Endothelial cell of umbilical vein (primary cell): ENCODE results near the gene GMPR2. TPM values are rescaled to one million over a fixed set of nuclear protein-coding genes. Genes with fewer than 3 reads are reported as not detected.

Source experiments
- BruUV-seq: library from RNA; stranded (reverse); fragments of 400-500 nt; replicated peaks from 2 replicates; lab custom pipeline; 2021; lab: Mats Ljungman, UMichigan
- CTCF ChIA-PET: fragments of 300-600, 350-600 bp; sonication (Branson Sonifier 250); formaldehyde crosslinking; loops from one replicate; lab custom pipeline; 2021; ENCODE audit warnings: antibody characterized with exemption, inconsistent platforms; lab: Charles Lee
- POLR2A ChIA-PET: fragments of 300-600, 350-600 bp; sonication (Branson Sonifier 250); formaldehyde crosslinking; loops from one replicate; lab custom pipeline; 2021; ENCODE audit warnings: antibody characterized with exemption, inconsistent platforms; lab: Charles Lee
- DNase-seq: peaks from one replicate; pipeline ENCODE4 v3.0.0-alpha.2; 2011; ENCODE audit warnings: low read depth, low spot score
- FAIRE-seq: peaks from 2 replicates; lab custom pipeline; 2011; peaks lifted over from hg19 to GRCh38; lab: Jason Lieb, UNC
- H2AFZ ChIP-seq: 2 replicates; pipeline ENCODE4 v1.6.0; 2012; ENCODE audit warnings: low read depth, low read length, control low read depth, inconsistent platforms
- H3K27ac ChIP-seq: 2 replicates; pipeline ENCODE4 v1.5.1; 2011; ENCODE audit warnings: low read depth, mild to moderate bottlenecking, control low read depth, low read length, moderate library complexity; ENCODE audit not compliant: insufficient read depth
- H3K27me3 ChIP-seq, 2 experiments: 2 replicates each; pipeline versions ENCODE4 v1.6.0 to v1.6.1; 2011; ENCODE audit warnings: low read length in 2 of 2, mixed read lengths in 1 of 2; ENCODE audit not compliant: control insufficient read depth in 2 of 2, insufficient read depth in 2 of 2
- H3K36me3 ChIP-seq, 2 experiments: 2 replicates in 1 of 2; 3 replicates in 1 of 2; pipeline ENCODE4 v1.5.1; 2011; ENCODE audit warnings: low read length in 2 of 2, mild to moderate bottlenecking in 1 of 2, moderate library complexity in 1 of 2; ENCODE audit not compliant: control insufficient read depth in 2 of 2, insufficient read depth in 2 of 2; ENCODE audit errors: extremely low read depth in 1 of 2
- H3K4me1 ChIP-seq: 3 replicates; pipeline ENCODE4 v1.5.1; 2011; ENCODE audit warnings: mild to moderate bottlenecking, low read length; ENCODE audit not compliant: control insufficient read depth, insufficient read depth; ENCODE audit errors: extremely low read depth
- H3K4me2 ChIP-seq: 2 replicates; pipeline ENCODE4 v1.6.1; 2011; ENCODE audit warnings: low read length, control low read depth, mixed read lengths; ENCODE audit not compliant: insufficient read depth
- H3K4me3 ChIP-seq, 3 experiments: fragments of 200-600 bp in 1 of 3; sonication (generic), shearing (Covaris generic) in 1 of 3; replicated peaks in 1 of 3; 2 replicates each; pipeline ENCODE4 v1.5.1; 2011 to 2016; ENCODE audit warnings: control low read depth in 3 of 3, low read length in 3 of 3, mild to moderate bottlenecking in 2 of 3, inconsistent platforms in 1 of 3, low read depth in 1 of 3, moderate library complexity in 1 of 3; ENCODE audit not compliant: insufficient read depth in 1 of 3
- H3K79me2 ChIP-seq: 2 replicates; pipeline ENCODE4 v1.6.0; 2012; ENCODE audit warnings: low read length, inconsistent platforms; ENCODE audit not compliant: control insufficient read depth, insufficient read depth
- H3K9ac ChIP-seq: replicated peaks from 2 replicates; pipeline ENCODE3; 2011; ENCODE audit warnings: low read length, control low read depth; ENCODE audit not compliant: insufficient read depth; ENCODE audit errors: extremely low read depth
- H3K9me1 ChIP-seq: replicated peaks from 3 replicates; pipeline ENCODE4 v1.6.0; 2011; ENCODE audit warnings: mild to moderate bottlenecking, low read length; ENCODE audit not compliant: control insufficient read depth, insufficient read depth; ENCODE audit errors: extremely low read depth
- H3K9me3 ChIP-seq: replicated peaks from 2 replicates; pipeline ENCODE4 v1.5.1; 2012; ENCODE audit warnings: low read length, inconsistent platforms; ENCODE audit not compliant: control insufficient read depth, insufficient read depth
- H4K20me1 ChIP-seq: replicated peaks from 2 replicates; pipeline ENCODE3; 2011; ENCODE audit warnings: mild to moderate bottlenecking, low read length; ENCODE audit not compliant: control insufficient read depth, insufficient read depth; ENCODE audit errors: extremely low read depth
- CTCF ChIP-seq, 2 donors: IDR thresholded peaks; 1 replicate in 1 of 2; 2 replicates in 1 of 2; pipeline ENCODE4 v1.5.1; 2011; ENCODE audit warnings: low read length in 2 of 2, mild to moderate bottlenecking in 2 of 2, moderate library complexity in 2 of 2, control low read depth in 1 of 2, inconsistent platforms in 1 of 2, low read depth in 1 of 2; ENCODE audit not compliant: insufficient read depth in 1 of 2; ENCODE audit errors: extremely low read depth in 1 of 2
- EZH2 ChIP-seq: IDR thresholded peaks from 2 replicates; pipeline ENCODE4 v1.6.1; 2012; ENCODE audit warnings: borderline replicate concordance, low read depth, mild to moderate bottlenecking, moderate library complexity, low read length, inconsistent platforms; ENCODE audit not compliant: severe bottlenecking
- FOS ChIP-seq: IDR thresholded peaks from 2 replicates; pipeline ENCODE4 v1.6.1; 2011; ENCODE audit warnings: mild to moderate bottlenecking, low read length, moderate library complexity, borderline replicate concordance; ENCODE audit not compliant: insufficient read depth
- GATA2 ChIP-seq: IDR thresholded peaks from 2 replicates; pipeline ENCODE4 v1.7.0; 2011; ENCODE audit warnings: low read depth, mild to moderate bottlenecking, moderate library complexity, mixed read lengths, low read length; ENCODE audit not compliant: insufficient read length, insufficient read depth
- JUN ChIP-seq: IDR thresholded peaks from 2 replicates; pipeline ENCODE4 v1.6.1; 2011; ENCODE audit warnings: borderline replicate concordance, low read depth; ENCODE audit not compliant: insufficient read length, insufficient read depth
- MAX ChIP-seq: IDR thresholded peaks from 2 replicates; pipeline ENCODE4 v1.6.1; 2011; ENCODE audit not compliant: insufficient read depth, insufficient read length
- MYC ChIP-seq: IDR thresholded peaks from one replicate; pipeline ENCODE4 v1.6.1; 2011; ENCODE audit warnings: mild to moderate bottlenecking, low read depth, low read length
- POLR2A ChIP-seq: IDR thresholded peaks from 2 replicates; pipeline ENCODE4 v1.6.1; 2012; ENCODE audit warnings: low read depth, mild to moderate bottlenecking, control low read depth, low read length
- POLR2AphosphoS5 ChIP-seq: IDR thresholded peaks from 2 replicates; pipeline ENCODE4 v1.6.1; 2012; ENCODE audit warnings: low read depth, mild to moderate bottlenecking, control low read depth, low read length, moderate library complexity; ENCODE audit not compliant: insufficient read depth
- dilution Hi-C: fragments of 300-500 bp; cut with MboI; formaldehyde crosslinking; loops from one replicate; pipeline ENCODE4 v1.15.0; 2019; ENCODE audit warnings: low sequenced_read_pairs; ENCODE audit not compliant: extremely low pct_ligation_motif_present
- intact Hi-C: fragments of 100-400 bp; cut with micrococcal nuclease; formaldehyde crosslinking; loops from one replicate; pipeline ENCODE4 v1.10.0; 2022
- polyA plus RNA-seq, 4 experiments: library from polyadenylated mRNA; depleted of rRNA in 3 of 4; stranded (reverse) in 3 of 4; unstranded in 1 of 4; fragments of >200 nt; gene quantifications; 2 replicates each; pipeline versions ENCODE4 v1.2.1 to v1.2.3, GENCODE V29; 2011 to 2012; ENCODE audit warnings: missing spikeins in 1 of 4
- total RNA-seq: library from RNA; stranded (reverse); gene quantifications from 2 replicates; pipeline ENCODE4 v1.2.3, GENCODE V29; 2021

Gene GMPR2
- total and polyA plus RNA-seq, 2 donors (not counting 3 experiments of a cell fraction or from before 2014, with no cell fraction given), result 58.1 to 61.8 TPM

- H4K20me1 ChIP-seq, result no peaks in the 10 kb centered on the region
- no peak for FAIRE-seq
Measured at GRCh38 chr14:24281636-24282035, 48.9 kb downstream of the GMPR2 start.

More at GRCh38 chr14:24281636-24282035, 48.9 kb downstream of the GMPR2 start:
- ChIA-PET POLR2A (no interaction called here), CTCF (interaction anchor here (1.5 to 4.0 kb wide), 2 partner anchors 11 to 16 kb away, joined by 4 to 27 read pairs; no protein-coding TSS in a partner anchor)
- Histone ChIP-seq H3K4me3 (no peak overlapping the region), H3K9me3 (no peaks in the 10 kb centered on the region), H2AFZ (no peak overlapping the region), H3K79me2 (no peaks in the 10 kb centered on the region), H3K4me1 (no peaks in the 10 kb centered on the region), H3K27ac (no peak overlapping the region), H3K9ac (no peak overlapping the region), H3K4me2 (no peak overlapping the region), H3K9me1 (no peaks in the 10 kb centered on the region), H3K27me3 (no peaks in the 10 kb centered on the region), H3K36me3 (no peaks in the 10 kb centered on the region)
- TF ChIP-seq CTCF (IDR thresholded peaks at IDR 0.05; ENCODE audit: extremely low read depth in 1 of 2, insufficient read depth in 1 of 2, low read depth in 1 of 2, low read length in 2 of 2) (no peak), POLR2A (no peak), JUN (no peak), GATA2 (no peak), POLR2AphosphoS5 (no peak), MYC (no peak), FOS (no peak), MAX (no peak), EZH2 (no peak)
- intact Hi-C loops, result no loop called here
- DNase-seq, result no peak
- dilution Hi-C loops, result no loop called here
- BruUV-seq, result no TSS peak
